Germinal center (tissue), 1 donor: ENCODE data around the gene STAT1.

Experiments
- DNase-seq: peaks from one replicate; pipeline ENCODE4 v3.0.0; 2012; ENCODE audit warnings: mixed read lengths, low spot score

The STAT1 gene

DNA sequence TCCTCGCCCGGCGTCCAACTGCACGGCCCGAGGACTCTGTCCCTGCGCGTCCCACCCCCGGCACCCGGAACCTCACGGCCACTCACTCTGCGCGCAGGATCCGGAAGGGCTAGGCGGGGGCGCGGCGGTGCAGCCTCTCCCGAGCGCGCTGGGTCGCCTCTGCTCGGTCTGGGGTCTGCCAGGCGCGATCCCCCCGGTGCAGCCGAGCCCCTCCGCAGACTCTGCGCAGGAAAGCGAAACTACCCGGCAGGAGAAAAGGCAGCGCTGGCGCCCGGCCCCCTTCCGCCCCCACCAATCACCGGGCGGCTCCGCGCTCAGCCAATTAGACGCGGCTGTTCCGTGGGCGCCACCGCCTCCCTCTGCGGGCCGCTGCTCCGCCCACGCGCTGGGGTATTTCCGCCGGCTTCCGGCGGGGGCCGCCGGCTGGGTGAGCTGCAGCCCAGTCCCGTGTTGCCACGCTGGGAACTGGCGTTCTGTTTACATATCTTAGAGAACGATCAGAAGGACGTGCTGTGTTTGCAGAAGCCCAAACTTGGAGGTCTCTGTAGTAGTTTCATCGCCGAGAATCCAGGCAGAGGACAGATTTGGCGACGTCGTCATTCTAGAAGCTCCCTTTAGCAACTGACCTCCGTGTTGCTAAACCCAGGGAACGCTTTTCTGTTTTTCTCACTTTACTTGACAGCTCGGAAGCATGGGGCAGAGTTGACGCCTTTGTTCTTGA lies at the start of gene STAT1:
STAT1 (minus strand) TSS at position 240 of the 721 bp plus-strand sequence. CDS start 4,168 bp downstream, outside the sequence.
- DNase-seq: peak; percentile 98

DNA sequence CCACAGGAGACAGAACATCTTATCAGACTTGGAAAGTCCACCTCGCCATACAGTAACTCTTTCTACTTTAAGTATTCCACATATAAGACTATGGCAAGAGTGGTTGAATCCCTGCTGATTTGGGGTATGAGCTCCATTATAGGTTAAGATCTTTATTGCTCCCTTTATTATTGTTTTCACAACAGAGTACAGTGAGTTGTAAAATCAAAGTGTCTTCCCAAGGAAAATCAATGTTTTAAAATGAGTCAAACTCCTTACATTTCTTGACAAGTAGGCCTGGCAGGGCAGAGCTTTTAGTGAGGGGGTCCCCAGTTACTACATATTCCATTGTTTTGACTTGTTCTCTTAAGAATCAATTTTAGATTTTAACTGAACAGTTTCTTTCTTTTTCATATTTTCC lies 49.6 kb upstream of the STAT1 start:
- DNase-seq: no peak

DNA sequence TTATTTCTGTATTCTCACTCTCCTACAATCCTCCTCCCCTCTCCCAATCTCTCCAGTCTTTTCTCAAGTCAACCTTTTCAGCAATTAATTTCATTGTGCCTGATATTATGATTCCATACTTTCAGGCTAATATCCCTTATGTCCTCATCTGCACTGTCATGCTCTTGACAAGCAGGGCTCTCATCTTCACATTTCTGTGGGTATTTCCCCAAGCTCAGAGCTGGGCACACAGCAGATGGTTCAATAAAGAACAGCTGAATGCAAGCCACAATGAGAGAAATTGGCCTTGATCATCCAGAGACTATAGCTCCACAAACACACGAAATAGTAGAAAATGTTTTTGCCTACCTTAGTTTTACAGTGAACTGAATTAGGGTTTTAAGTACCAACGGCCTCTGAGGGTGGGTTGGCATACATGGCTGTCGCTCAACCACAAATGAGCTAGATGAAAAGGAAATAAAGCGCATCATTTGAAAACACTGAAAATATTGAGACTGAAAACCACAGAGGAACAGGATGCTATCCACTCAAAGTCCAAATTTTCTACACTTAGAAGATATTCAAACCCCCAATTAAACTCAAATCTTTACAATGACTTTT lies 47.5 kb upstream of the STAT1 start:
- DNase-seq: no peak

DNA sequence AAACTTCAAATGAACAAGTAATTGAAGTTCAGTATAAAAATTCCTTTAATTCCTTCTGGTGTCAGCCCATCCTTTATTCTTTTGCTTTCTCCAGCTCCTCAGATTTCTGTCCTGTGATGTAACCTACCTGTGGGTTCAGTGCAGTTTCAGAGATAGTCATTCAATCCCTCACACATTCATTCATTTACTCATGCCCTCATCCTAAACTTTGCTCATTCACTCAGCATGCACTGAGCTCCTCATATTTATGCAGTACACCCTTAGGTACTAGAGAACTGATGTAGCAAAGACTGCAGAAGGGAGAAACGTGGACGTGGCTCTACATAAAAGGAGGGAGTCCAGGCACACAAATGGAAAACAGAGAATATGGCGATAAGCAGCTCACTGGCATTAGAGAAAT lies 45.3 kb upstream of the STAT1 start:
- no peak for DNase-seq

DNA sequence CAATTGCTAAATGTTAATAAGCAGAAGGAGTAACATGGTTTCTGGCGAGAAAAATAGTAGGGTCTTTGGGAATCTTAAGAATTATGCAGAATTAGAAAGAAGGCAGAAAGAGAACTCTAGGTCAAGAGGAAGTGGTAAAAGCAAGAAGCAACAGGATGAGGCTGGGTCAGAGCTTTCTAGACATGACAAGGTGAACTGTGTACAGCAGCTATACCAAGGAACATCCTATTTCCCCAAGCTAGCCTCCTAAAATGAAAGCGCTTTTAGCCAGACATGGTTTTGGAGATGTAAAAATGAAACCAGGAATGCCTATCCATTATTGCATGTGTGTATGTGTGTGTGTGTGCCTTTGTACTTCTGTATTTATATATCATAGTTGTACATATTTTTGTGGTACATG lies 42.3 kb upstream of the STAT1 start:
- DNase-seq: no peak

DNA sequence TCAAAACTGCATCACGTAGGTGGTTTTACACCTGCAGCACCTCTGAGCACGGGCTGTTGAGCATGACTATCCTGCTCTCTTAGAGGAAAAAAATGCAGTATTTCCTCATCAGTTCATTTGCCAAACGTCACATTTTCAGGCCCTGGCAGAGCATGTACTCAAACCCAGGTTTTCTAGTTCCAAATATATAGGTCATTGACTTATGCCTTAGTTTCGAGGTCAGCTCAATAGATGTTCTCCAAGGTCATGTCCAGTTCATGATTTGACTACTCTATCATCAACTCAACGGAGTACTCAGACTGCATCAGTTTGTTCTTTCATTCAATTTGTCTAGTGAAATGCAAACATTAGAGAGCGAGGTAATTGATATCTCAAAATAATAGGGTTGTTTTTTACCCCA lies 39.3 kb upstream of the STAT1 start:
- DNase-seq: no peak

DNA sequence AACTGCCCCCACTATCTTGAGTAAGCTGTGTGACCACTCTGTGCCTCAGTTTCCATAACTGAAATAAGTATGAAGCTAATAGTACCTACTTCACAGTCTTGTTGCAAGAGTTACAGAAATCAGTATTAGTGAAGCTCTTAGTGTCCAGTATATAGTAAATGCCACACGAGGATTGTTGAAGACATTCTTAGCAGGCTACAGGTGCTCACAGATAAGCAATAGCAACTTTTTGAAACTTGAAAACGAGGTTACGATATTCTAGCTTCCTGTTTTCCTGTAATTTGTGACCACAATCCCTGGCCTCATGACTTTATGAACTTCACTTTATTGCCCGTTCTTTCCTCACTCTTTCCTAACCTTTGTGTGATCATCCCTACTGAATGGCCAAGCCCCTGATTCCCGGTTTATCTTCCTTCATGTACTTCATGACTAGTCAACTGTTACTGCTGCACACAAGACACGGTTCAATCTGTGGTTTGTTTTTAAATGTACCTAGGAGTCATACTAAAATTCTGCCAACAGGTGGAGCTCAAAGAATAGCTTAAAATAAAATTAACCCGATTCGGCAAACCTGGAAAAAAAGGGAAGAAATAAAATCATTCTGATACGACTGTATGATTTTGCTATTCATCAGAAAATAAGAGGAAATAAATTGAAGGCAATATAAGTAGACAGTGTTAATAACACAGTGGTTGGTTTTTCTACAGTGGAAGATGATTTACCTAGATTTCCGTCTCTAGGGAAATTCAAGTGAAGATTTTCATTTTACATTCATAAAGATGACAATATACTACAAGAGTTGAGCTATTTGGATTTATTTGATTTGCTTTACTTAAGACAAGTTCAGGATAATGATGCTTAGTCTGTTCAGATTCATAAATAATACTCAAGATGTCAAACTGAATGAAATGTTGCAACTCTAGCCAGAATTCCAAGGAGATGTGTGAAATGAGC lies 38.1 kb upstream of the STAT1 start:
- peak; percentile 23 for DNase-seq

DNA sequence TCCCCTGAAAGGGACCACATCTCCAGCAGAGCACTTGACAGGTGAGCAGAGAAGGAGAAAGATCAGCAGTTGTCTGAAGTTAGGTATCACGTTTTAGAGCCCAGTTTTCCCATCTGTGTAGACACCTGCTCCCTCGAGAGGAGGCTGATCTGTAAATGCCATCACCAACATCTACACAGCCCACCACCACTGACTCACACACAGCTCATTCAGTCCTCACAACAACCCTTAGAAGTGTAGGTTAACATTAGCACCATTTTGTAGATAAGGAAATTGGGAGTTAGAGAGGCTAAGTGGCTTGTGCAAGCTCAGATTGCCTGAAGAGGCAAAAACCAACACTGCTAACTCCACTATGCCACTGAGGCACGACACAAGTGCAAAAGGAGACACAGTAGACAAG lies 37.2 kb upstream of the STAT1 start:
- no peak for DNase-seq

DNA sequence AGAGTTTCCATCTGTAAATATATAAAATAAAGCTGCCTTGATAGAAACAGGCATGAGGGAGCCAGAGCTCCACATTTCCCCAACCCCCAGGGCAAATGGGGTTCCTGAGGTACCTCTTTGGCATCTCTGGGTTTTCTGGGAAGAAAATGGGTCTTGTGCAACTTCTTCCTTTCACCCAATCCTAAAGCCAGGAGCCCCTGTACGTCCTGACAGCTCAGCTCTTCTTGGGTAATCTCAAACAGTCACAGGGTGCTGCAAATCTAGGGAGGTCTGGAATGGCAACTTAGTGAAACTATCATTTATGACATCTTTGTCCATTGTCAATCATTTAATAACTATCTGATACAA lies 36.6 kb upstream of the STAT1 start:
- DNase-seq: no peak

DNA sequence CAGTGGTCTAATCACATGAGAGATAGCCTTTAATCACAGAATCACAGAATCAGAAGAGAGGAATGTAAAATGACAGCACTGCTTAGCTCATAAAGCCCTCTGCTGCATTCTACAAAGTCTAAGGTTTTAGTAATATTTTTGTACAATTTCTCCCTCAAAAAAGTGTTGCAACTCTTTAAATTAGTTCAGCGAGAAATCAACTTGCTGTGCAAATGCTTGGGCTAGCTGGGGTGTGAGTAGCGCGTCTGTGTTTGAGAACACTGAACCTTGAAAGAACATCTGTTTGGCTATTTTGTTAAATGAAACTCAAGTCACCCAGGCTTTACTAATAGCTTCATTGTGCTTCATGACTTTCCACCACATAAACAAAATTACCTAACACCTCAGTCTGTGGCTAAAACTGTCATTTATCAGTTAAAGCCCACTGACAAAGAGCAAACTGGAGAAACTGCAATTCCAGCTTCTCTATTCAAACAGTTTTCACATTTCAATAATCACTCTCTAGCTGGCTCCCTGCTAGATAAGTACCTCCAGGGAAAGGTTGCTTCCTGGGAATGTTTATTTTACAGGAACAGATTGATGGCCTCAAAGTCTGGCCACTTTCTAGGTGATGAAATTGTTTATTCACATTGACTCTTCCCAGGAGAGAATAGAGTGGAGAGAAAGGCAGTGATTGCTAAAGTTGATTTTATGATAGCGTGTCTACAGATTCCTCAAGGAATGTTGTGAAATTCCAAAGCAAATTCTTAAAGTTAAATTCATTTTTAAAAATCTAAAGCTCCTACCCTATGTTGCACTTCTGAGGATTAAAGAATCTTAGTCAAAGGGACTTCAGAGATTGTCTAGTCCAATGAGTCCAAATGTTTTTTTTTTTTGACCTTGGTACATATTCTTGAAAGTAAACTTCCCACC lies 36.0 kb upstream of the STAT1 start:
- DNase-seq: no peak

DNA sequence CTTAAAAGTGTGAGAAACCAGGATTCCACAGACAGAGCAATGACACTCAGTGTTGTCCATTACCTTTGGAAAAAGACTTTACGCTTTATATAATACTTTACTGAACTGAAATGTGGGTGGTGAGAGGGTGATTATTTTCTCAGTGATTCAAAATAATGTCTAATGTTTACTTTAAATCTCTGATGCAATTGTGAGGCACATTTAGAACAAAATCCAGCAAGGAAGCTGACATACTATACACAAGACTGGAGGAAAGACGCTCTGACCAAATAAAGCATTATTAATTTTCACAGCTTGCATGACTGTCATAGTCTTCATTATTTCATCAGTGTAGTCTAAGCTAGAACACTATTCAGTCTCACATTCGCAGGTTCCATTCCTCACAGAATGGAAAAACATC lies 34.1 kb upstream of the STAT1 start:
- no peak for DNase-seq

DNA sequence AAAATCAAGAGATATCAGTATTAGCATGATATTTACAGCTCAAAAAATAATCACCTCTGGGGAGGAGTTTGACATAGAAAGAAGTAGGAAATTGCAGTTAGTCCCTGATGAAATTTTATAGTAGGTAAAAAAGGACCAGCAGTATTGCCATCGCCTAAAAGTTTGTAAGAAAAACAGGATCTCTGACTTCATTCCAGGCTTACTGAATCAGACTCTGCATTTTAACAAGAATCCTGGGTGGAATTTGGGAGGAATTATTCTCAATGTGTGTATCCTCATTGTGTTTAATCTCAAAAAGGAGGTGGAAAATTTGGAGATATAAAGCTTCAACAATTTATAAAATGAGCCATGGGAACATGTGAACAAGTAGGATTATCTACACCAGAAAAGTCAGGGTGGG lies 31.2 kb upstream of the STAT1 start:
- no peak for DNase-seq

DNA sequence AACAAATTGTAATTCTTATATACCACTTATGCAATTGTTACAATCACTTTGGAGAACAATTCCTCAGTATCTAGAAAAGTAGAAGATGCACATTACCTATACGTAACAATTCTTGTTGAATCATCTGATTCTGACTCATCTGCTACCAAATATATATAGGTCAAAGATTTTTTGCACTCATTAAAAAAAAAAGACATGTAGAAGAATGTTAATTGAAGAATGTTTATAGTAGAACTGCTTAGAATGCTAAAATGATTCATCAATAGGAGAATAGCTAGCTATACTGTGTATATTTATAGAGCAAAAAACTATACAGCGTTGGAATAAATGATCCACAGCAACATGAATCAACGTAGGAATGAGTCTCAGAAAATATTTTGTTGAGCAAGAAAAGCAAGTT lies 29.5 kb upstream of the STAT1 start:
- DNase-seq: no peak

DNA sequence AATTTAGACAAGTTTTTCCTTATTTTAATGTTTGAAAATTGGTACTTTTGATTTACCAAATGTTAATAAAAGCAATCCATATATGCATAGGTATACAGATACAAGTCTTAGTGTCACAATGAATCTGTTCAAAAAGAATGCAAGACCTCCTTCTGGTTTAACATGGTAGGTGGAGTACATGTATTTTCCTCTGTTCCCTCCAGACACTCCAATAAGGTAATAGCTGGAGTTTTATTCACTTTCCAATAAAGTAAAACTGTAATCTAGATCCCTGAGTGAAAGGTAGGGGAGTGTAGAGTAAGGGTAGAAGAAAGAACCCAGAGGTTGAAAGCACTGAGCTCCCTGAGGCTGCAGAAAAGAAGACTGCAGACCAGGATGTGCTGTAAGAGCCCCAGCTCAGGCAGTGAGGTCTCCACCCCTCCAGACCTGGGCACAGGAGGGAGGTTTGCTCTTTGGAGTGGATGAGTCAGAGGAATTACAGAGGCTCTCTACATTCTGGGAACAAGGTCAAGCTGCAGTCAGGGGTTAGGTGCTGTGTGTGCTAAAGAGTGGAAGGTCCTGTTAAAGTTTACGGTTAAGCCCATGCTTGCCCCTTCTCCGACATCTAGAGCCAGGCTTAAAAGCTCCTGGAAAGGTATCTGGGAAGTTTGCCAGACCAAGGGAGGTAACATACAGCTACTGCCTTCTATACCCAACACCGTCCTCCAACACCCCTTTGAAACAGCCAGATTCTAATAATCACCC lies 27.6 kb upstream of the STAT1 start:
- no peak for DNase-seq

DNA sequence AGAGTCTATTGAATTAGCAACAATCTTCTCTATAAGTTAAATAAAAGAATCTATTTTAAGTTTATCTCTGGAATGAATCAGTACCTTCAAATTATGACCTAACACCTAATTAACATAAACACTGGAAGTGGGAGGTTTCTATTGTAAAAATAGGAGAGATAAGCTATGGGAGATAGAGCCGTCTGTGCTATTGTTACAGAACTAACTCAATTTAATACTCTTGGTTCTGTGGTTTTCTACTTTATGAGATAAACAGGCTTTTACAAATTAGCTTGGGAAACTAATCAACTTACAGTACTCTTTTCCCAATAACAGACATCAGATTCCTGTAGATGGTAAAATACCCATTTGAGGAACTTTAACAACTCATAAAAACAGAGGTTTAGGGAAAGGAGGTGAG lies 25.6 kb upstream of the STAT1 start:
- no peak for DNase-seq

DNA sequence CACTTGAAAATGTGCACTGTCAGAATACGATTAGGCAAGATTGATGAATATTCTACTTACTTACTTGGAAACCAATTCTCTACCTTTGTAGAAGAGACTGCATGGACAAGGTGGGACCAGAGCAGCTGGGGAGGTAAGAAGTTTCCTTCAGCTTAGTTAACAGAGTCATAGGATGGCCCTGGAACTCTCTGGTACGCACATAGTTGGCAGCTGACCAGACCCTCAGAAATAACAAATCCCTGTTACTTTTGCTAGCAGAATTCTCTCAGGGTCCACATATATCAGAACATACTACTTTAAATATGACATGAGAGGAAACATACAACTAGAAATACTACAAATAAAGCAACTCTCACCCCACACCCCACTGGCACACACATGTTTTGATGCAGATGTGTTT lies 24.8 kb upstream of the STAT1 start:
- no peak for DNase-seq

DNA sequence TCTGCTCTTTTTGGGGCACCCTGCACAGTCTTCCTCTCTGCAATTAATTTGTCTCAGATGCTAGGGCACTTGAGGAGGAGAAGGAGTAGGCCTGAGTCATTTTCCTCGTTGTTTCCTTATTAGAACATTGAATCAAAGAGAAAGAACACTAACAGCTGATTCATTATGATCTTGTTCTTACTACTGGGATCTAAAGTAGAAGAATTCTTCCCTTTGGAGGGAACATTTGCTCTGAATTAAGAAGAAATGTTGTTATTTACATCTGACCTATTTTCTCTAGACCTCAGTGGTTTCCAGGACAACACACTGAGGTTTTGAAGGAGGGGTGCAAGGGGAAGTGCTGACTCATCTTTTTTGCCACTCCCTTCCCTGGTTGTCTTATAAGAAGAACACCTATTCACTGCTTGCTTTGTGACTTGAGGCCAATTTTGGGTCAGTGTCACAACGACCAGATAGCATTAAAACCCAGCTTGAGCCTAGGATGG lies 24.3 kb upstream of the STAT1 start:
- DNase-seq: no peak

DNA sequence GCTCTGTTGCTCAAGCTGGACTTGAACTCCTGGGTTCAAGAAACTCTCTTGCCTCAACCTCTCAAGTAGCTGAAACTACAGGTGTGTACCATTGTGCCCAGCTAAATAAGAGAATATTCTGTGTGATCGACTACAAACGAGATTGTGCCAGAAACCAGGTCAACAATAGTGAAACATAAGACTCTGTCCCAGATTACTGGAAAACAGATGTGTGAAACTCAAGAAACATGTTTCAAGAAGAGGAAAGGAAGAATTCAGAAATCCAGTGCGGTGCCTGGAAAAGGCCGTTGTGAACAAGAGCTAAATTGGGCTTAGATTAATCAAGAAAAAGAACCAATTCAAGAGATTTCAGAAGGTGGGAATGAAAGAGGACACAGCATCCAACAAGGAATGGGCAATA lies 23.4 kb upstream of the STAT1 start:
- no peak for DNase-seq

DNA sequence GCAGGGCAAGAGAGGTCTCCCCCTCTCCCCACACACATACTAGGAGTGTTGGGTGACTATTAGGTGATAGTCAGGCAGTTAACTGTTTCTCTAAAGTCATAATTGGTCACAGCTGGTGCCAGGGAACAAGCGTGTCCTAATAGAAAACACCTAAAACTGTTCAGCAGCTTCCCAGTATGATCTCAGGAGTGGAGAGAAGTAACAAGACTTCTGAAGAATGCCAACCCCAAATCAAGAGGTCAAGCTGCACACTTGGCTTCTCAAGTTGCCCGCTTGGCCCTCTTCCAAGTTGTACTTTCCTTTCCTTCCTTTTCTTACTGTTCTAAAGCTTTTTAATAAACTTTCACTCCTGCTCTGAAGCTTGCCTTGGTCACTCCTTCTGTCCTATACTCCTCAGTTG lies 22.4 kb upstream of the STAT1 start:
- DNase-seq: no peak

DNA sequence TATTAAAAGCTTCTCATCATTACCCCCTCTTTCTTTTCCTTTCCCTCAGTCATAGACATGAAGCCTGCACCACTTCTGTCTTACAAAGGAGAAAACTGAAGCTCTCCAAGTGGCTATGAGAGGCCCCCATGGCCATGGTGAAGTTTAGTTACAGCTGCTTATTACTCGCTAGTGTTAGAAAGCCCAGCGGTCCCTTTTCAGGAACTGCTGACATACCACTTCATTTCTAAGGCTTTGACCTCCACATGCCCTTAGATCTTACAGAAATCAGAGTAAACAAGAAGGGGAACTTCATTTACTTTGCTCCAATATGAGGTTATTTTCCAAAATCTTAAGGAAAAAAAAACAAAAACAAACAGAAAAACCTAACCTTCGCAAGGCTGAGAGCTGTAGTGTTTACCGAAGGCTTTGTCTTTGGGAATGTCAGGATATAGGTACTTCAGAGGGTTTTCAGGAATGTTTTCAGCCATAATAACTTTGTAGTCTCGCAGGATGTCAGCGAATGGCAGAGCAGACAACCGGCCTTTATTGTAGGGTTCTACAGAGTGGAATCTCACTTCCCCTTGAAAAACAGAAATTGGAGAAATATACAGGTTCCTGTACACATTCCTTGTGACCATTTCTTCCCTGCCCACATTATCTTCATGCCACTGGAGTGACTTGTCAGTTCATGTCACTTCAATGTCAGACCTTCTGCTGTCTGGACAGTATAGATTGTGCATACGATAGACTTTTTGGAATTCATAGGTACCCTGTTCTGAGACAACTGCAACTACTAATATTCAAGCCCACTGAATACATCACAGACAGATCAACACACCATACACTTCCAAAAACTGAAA lies 18.8 kb upstream of the STAT1 start:
- DNase-seq: no peak
